HG03558 (cell line): ENCODE measurements around the gene HEXIM1.
A peak's percentile ranks its signal among the peaks of the same experiment; 100 is the strongest.

Experiments
- ATAC-seq: cut with Tn5 transposase; IDR thresholded peaks from one replicate; pipeline ENCODE4 v1.9.1; 2021; ENCODE audit warnings: moderate number of reproducible peaks; ENCODE audit not compliant: unreplicated experiment; ENCODE audit errors: extremely low read depth

HEXIM1 gene

GRCh38 chr17:45128331-45128730 is 19.9 kb upstream of the HEXIM1 start:
- ATAC-seq = no peak

DNA sequence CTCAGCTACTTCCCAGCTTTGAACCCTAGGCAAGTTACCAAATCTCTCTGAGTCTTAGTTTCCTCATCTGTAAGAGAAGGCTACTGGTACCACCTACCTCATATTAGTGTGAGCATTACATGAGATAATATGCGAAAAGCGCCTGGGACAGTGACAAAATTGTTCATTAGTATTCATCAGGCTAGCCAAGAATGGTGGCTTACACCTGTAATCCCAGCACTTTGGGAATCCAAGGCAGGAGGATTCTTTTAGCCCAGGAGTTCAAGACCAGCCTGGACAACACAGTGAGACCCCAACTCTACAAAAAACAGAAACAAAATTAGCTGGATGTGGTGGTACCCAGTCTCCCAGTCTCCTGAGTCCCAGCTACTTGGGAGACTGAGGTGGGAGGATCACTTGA is 19.3 kb upstream of the HEXIM1 start:
- no peak for ATAC-seq

GRCh38 chr17:45129426-45129939 is 18.8 kb upstream of the HEXIM1 start:
- no peak for ATAC-seq

DNA sequence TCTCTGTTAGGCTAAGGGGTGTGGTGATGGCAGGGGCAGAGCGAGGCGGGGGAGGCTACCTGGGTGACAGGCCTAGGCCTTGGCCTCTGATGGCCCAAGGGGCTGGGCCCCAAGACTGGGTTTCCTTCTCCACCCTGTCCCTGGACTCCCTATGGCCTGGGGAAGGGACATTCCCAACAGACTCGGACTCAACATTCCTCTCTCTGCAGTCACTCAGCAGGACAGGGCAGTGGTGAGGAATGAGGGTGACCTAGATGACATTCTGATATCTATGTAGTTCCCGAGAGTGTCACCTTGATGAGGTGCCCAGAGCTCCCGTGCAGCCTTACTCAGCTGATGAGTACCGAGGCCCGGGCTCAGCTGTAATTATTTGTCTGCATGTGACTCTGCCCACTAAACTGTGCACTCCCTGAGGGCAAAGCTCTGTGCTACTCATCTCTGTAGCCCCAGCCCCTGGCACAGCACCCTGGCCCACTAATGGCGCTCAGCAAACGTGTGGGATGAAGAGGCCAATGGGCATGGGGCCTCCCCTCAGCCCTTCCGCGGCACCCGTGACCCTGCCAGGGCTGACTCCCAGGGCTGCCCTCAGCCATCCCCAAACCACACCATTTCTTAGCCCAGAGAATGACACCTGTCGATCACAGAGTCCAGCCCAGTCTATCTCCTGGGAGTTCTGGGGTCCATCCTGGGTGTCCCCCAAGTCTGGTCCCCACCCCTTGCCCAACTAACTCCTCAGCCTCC is 18.2 kb upstream of the HEXIM1 start:
- no peak for ATAC-seq

- ATAC-seq = no peak
Observed at GRCh38 chr17:45130681-45131615, 17.3 kb upstream of the HEXIM1 start.

DNA sequence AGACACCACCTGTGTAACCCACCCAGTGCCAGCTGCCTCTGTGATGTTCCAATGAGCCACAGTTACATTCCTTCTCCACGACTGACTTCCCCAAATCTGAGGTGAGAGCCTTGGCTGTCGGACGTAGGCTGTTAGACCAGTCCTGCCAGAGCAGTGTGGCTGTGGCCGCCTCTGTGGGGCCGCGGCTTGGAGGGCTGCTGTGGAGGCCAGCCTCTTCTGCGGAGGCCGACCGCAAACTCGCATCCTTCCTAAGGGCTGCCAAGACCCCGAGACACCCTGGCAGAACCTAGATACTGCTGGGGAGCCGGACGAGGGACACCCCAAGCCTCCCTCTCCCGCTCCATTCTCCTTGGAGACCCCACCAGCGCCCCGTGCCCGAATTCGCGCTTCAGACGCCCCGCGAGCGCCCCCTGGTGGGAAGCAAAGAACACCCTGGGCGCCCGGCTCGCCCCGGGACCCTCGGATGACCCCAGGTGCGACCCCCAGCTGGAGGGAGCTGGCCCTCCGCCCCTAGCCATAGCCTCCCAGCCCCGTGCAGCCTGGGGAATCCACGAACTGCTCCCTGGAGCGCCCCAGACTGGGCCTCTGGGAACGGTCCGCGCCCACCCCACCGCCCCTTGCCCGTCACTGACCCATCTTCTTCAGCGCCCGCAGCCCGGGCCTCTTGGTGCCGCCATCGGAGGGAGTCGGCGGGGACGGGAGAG is 16.5 kb upstream of the HEXIM1 start:
- ATAC-seq = no peak

DNA sequence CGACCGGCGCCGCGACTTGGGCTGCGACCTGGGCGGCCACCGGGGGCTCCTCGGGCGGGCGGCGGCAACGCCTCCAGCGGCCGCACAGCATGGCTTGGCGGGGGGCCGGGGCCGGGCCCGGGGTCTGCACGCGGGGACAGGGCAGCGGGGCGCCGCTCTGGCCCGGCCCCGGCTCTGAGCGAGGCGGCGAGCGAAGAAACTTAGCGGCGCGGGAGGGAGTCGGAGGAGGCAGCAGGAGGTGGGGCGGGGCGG is 16.0 kb upstream of the HEXIM1 start, which contains the start of gene PLCD3:
PLCD3 (minus strand) TSS at position 196 of the 252 bp plus-strand sequence; CDS start at position 91, 105 bp downstream.
- no peak for ATAC-seq

DNA sequence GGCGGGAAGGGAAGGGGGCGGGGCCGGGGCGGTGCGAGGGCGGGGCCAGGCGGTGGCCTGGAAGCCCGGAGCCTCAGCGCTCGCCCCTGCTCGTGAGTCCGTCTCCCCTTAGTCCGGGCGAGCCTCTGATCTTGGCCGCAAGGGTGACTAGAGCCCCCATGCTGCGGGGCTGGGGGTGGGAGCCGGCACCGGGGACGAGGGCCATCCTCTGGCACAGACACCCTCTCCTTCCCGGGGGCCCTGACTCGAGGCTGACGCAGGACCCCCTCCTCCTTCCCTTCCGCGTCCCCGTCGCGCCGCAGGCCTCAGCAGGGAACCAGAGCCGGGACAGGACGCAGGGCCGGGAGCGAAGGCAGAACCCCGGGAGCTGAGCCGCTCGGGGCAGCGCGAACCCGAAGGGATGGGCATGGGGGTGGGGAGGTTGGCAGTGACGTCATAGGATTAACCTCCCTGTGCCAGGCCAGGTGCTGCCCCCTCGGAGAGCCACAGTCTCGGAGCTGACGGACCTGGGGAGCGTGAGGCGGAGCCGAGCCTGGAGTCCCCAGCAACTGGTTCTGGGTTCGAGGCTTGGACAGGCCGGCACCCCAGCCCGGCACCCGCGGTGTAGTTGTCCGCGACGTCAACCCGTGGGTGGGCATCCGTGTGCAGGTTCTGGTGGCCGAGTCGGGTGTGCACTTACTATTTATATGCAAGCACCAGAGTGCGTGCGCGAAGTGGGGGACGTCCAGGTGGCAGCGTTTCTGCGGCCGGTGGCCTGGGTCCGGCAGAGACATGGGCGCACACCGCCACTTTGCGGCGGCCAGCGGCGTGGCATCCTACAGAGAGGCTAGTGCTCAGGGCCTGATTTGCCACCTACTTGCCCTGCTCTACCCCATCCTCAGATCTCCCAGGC is 15.5 kb upstream of the HEXIM1 start:
- ATAC-seq = no peak

DNA sequence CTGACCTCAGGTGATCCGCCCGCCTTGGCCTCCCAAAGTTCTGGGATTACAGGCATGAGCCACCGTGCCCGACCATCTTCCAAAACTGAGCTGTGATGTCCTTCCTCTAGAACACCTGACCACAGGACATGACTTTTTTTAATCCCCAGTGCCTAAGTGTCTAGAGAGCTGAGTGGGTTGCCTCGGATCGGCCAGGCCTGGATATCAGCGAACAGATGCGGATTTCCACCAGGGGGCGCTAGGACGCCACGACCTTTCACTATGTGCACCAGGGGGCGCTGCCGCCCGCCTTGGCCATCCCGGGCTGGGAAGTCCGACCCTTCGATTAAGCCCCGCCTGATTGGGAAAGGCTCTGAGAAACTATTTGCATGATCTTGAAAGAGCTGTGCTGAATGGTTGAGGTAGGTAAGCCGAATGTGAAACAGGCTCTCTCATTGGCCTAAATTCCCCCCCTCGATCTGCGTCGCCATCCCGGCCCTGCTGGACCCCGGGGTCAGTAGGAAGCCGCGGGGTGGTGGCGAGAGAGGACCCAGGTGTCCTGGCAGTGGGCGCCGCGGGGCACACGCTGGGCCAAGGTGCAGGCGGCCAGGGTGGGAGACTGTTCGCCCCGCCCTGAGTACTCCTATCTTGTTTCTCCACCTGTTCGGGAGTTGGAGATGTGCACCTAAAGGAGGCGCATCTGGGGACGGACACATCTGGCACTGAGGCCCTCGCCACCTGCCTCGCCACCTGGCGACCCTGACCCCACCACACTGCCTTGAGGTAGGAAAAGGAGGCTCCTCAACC is 12.9 kb upstream of the HEXIM1 start, which contains the start of gene ACBD4:
ACBD4 (plus strand) TSS at position 496 of the 786 bp plus-strand sequence. CDS start 458 bp downstream, outside the sequence.
- peak; percentile 50 for ATAC-seq

DNA sequence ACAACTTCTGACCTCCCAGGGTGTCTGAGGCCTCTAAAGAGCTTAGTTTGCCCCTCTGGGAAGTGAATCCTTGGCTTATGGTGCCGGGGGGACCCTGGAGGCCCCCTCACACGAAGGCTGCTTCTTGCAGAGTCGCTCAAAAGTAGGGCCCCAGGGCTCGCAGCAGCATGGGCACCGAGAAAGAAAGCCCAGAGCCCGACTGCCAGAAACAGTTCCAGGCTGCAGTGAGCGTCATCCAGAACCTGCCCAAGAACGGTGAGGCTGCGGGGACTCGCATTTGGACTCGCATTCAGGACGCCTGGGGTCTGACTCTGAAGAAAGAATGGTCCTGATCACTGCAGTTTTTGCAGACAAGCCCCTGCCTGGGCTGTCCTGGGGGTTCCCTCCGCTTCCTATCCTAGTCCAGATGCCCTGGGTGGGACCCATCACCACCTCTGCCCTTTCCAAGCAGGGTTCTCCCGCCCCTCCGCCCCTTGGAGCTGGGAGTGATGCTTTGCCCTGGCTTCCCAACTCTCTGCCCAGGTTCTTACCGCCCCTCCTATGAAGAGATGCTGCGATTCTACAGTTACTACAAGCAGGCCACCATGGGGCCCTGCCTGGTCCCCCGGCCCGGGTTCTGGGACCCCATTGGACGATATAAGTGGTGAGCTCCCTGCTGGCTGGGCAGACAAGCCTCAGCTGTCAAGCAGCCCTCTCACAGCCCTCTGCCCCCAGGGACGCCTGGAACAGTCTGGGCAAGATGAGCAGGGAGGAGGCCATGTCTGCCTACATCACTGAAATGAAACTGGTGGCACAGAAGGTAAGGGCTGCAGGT is 12.1 kb upstream of the HEXIM1 start:
- ATAC-seq = no peak

GRCh38 chr17:45136846-45137560 is 11.3 kb upstream of the HEXIM1 start:
- ATAC-seq = no peak

GRCh38 chr17:45137561-45138305 is 10.5 kb upstream of the HEXIM1 start:
- ATAC-seq = no peak

DNA sequence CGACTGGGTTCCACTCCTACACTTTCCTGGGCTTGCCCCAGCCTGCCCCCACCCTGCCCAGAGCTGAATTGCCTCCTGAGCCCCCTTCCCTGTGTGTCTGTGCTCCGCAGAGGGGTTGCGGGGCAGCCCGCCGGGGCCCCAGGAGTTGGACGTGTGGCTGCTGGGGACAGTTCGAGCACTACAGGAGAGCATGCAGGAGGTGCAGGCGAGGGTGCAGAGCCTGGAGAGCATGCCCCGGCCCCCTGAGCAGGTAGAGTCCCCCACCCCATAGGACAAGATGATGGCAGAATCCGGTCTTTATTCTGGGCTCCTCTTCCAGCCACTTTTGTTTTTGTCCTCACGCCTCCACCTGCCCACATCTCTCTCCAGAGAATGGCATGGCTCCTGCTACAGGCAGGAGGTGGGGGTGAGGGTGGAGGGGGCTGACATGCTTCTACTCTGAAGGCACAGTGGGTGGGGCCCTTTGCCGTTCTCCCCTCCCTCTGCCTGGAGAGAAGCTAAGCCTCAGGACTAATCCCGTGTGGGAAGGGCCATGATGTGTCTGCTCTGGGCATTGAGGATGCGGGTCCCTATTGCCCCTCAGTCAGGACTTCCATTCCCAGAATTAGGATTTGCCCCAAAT is 9.3 kb upstream of the HEXIM1 start:
- ATAC-seq = no peak

DNA sequence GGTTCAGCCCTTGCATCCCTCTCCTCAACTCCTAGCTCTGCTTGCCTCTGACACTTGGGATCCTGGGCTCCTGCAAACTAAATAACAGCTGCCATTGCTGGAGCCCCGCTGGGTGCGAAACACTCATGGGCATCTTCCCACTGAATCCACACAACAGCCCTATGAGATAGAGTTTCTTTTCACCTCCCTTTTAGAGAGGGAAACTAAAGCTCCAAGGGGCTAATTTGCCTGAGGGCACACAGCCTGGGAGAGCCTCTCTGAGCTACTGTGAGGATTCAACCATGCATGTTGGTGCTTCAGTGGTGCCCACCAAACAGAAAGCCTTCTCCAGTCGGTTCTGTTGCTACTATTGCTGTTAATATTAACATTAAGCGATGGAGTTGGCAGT is 8.7 kb upstream of the HEXIM1 start:
- ATAC-seq = no peak

DNA sequence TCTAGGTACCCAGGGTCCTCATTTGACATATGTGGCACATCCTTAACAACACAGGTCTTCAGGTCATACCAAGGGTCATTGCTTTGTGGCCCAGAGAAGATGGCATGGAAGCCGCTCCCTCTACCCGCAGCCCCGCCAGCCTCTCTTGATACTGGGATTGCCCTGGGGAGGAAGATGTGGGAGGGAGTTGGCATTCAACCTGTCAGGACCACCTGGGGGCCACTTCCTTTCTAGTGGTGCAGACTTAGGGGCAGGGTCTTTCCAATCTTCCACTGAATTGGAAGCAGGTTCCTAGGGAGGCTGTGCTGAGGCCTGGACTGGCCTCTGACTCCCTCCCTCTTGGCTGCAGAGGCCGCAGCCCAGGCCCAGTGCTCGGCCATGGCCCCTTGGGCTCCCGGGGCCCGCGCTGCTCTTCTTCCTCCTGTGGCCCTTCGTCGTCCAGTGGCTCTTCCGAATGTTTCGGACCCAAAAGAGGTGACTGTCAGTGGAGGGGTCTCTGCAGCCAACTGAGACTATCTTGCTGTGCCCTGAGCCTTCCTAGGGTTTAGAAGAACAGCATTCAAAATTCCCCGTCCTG is 5.1 kb upstream of the HEXIM1 start:
- no peak for ATAC-seq

- no peak for ATAC-seq
Observed at GRCh38 chr17:45143767-45144198, 4.5 kb upstream of the HEXIM1 start.
